Fibroblast of skin of back (primary cell): ENCODE measurements around the gene ELANE.

Experiments
- DNase-seq: peaks from one replicate; pipeline ENCODE4 v3.0.0-alpha.2; 2013

The ELANE gene

DNA sequence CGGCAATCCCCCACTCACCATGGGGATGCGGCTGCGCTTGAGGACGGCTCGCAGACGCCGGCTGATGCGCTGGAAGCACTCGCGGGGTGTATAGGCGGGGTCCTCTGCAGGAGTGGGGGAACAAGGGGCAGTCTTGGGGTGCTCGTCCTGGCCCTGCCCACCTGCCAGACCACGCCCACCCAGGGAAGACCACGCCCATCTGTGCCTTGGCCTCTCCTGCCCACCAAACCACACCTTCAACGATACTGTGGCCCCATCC is 47.9 kb downstream of the ELANE start:
- DNase-seq: no peak

GRCh38 chr19:900302-901111 is 48.4 kb downstream of the ELANE start:
- no peak for DNase-seq

- DNase-seq: no peak
Observed at GRCh38 chr19:901216-902092, 49.4 kb downstream of the ELANE start.

- no peak for DNase-seq
Observed at GRCh38 chr19:902093-902370, 49.9 kb downstream of the ELANE start.

GRCh38 chr19:902446-903226 is 50.5 kb downstream of the ELANE start:
- no peak for DNase-seq

- peak; percentile 21 for DNase-seq
Observed at GRCh38 chr19:903266-903797, 51.2 kb downstream of the ELANE start.

DNA sequence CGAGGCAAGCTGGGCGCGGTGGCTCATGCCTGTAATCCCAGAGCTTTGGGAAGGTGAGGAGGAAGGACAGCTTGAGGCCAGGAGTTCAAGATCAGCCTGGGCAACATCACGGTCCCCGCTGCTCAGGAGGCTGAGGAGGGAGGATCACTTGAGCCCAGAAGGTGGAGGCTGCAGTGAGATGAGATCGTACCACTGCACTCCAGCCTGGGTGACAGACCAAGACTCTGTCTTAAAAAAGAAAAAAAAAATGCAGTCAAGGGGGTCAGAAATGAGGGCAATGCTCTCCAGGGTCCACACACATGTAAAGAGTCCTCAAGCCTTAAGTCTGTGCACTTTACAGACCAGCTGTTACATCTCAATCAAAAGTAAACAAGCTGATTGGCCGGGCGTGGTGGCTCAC is 52.4 kb downstream of the ELANE start:
- no peak for DNase-seq
